ENCODE data around the gene CIDEC. TPM values are rescaled to one million over a fixed set of nuclear protein-coding genes. Genes with fewer than 3 reads are reported as not detected.
A peak's percentile ranks its signal among the peaks of the same experiment; 100 is the strongest.

Gene CIDEC
- total and polyA plus RNA-seq, 2 of the 8 experiments (the other 6 are each of a cell fraction or from before 2014, with no cell fraction given) = not detected

DNA sequence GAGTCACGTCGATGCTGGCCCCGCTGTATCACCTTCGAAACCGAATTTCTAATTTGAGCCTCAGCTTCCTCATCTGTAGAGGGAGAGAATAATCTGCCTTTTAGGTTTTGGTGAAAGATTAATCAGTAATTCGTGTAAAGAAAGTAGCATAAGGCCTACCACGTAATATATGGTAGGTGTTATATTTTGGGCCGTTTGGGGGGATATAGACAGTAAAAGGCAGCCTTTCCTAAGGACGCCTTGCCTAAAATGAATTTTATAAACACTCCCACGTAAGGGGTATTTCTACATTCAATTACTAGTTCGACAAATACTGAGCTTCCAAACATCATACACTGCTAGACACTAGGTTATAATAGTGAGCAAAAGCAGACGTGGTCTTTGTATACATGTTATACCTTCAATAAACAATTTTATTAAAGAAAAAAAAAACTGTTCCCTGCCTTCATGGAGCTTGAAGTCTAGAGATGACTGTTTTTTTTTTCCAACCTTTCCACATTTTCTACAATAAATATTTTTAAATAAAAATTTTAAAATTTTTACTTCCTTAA lies 11.1 kb upstream of the CIDEC start:
- H3K56ac ChIP-seq (replicated peaks; ENCODE audit: insufficient read length, low read depth, low read length) = peak overlapping the region; percentile 98
- TF ChIP-seq, protein P1, sequence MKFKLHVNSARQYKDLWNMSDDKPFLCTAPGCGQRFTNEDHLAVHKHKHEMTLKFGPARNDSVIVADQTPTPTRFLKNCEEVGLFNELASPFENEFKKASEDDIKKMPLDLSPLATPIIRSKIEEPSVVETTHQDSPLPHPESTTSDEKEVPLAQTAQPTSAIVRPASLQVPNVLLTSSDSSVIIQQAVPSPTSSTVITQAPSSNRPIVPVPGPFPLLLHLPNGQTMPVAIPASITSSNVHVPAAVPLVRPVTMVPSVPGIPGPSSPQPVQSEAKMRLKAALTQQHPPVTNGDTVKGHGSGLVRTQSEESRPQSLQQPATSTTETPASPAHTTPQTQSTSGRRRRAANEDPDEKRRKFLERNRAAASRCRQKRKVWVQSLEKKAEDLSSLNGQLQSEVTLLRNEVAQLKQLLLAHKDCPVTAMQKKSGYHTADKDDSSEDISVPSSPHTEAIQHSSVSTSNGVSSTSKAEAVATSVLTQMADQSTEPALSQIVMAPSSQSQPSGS (IDR thresholded peaks at IDR 0.05; ENCODE audit: low read length) = no peak
- TF ChIP-seq TBP (IDR thresholded peaks at IDR 0.05; ENCODE audit: low read depth, low read length) = no peak
- TF ChIP-seq RBBP5 (IDR thresholded peaks at IDR 0.05; ENCODE audit: borderline replicate concordance, low read depth, low read length) = no peak
- no peak for TF ChIP-seq SIRT6 (IDR thresholded peaks at IDR 0.05; ENCODE audit: low read length)
- no peak for TF ChIP-seq ASH2L (IDR thresholded peaks at IDR 0.05; ENCODE audit: low read length)
- TF ChIP-seq, protein P2, sequence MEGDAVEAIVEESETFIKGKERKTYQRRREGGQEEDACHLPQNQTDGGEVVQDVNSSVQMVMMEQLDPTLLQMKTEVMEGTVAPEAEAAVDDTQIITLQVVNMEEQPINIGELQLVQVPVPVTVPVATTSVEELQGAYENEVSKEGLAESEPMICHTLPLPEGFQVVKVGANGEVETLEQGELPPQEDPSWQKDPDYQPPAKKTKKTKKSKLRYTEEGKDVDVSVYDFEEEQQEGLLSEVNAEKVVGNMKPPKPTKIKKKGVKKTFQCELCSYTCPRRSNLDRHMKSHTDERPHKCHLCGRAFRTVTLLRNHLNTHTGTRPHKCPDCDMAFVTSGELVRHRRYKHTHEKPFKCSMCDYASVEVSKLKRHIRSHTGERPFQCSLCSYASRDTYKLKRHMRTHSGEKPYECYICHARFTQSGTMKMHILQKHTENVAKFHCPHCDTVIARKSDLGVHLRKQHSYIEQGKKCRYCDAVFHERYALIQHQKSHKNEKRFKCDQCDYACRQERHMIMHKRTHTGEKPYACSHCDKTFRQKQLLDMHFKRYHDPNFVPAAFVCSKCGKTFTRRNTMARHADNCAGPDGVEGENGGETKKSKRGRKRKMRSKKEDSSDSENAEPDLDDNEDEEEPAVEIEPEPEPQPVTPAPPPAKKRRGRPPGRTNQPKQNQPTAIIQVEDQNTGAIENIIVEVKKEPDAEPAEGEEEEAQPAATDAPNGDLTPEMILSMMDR (IDR thresholded peaks at IDR 0.05; ENCODE audit: control extremely low read depth in 1 of 3, insufficient read depth in 1 of 3, low read depth in 1 of 3, low read length in 3 of 3) = no peak
- TF ChIP-seq SIX5 (IDR thresholded peaks at IDR 0.05; ENCODE audit: low read depth, low read length) = no peak
- no peak for TF ChIP-seq BCL11A (IDR thresholded peaks at IDR 0.05; ENCODE audit: low read depth in 2 of 2, low read length in 2 of 2)

More for the DNA sequence above, 11.1 kb upstream of the CIDEC start:
- Histone ChIP-seq H3K9me3 (ENCODE audit: insufficient read depth in 2 of 2, low read depth in 1 of 2, low read length in 1 of 2) (no peaks in the 10 kb centered on the region), H3K27me3 (replicated peaks in 1 of 4; ENCODE audit: control insufficient read depth in 3 of 4, extremely low read depth in 1 of 4, insufficient read depth in 3 of 4, low read length in 3 of 4) (no peaks in the 10 kb centered on the region), H3K36me3 (ENCODE audit: control insufficient read depth in 2 of 4, insufficient read depth in 4 of 4, low read length in 3 of 4) (peaks cover 8 to 16% (median 13%) of the 10 kb centered on the region in 4 experiments; a peak in 7 of 8 replicates), H3K4me3 (ENCODE audit: extremely low read depth in 1 of 4, insufficient read depth in 2 of 4, low read depth in 3 of 4, low read length in 4 of 4) (peak overlapping the region; percentile 88 to 98 (median 90)), H3K79me1 (ENCODE audit: low read depth, low read length) (no peaks in the 10 kb centered on the region), H3K79me2 (ENCODE audit: control insufficient read depth in 1 of 2, insufficient read depth in 2 of 2, low read length in 2 of 2) (peaks cover 0 to 19% of the 10 kb centered on the region in 2 experiments; a peak in 2 of 4 replicates), H2BK12ac (ENCODE audit: low read depth, low read length) (no peak overlapping the region), H2AFZ (ENCODE audit: low read length) (no peak overlapping the region; the same call in 1 of the 2 replicates), H4K5ac (ENCODE audit: insufficient read length, low read depth, low read length) (peak overlapping the region; percentile 98), H3K9ac (replicated peaks in 1 of 4; ENCODE audit: extremely low read depth in 1 of 4, low read depth in 3 of 4, low read length in 3 of 4) (peak overlapping the region; percentile 92 to 98 (median 94)), H3K4ac (replicated peaks; ENCODE audit: insufficient read length, low read depth, low read length) (peak overlapping the region; percentile 99), H3K27ac (ENCODE audit: low read depth, low read length) (peak overlapping the region; percentile 89; the same call in 1 of the 2 replicates), H3K4me2 (ENCODE audit: insufficient read depth in 1 of 2, low read depth in 2 of 2, low read length in 2 of 2) (peak overlapping the region; percentile 49 to 80), H3K14ac (ENCODE audit: insufficient read length) (no peak overlapping the region), H3K4me1 (replicated peaks in 1 of 4; ENCODE audit: control insufficient read depth in 3 of 4, insufficient read depth in 4 of 4, low read length in 3 of 4) (peaks cover 0 to 2% (median 0%) of the 10 kb centered on the region in 4 experiments; a peak in 1 of 7 replicates), H3K23me2 (ENCODE audit: low read depth, low read length) (0 out of 2 replicates have a peak, but pooled peaks cover 2% of the 10 kb centered on the region), H2AK5ac (ENCODE audit: low read depth, low read length) (no peak overlapping the region), H3K18ac (ENCODE audit: extremely low read depth, low read length) (peak overlapping the region; percentile 97; the same call in 1 of the 2 replicates), H4K8ac (ENCODE audit: extremely low read depth, insufficient read depth, low read length) (peak overlapping the region; percentile 99; the same call in 1 of the 2 replicates), H2BK20ac (ENCODE audit: low read length) (no peak overlapping the region), H2BK120ac (replicated peaks; ENCODE audit: low read depth, low read length) (no peak overlapping the region), H4K91ac (replicated peaks; ENCODE audit: insufficient read length, low read length) (peak overlapping the region; percentile 97), H4K20me1 (replicated peaks in 1 of 2; ENCODE audit: control insufficient read depth in 1 of 2, insufficient read depth in 2 of 2, low read length in 2 of 2) (peaks cover 1 to 4% of the 10 kb centered on the region in 2 experiments), H2BK5ac (ENCODE audit: low read depth, low read length) (peak overlapping the region; percentile 96; the same call in 1 of the 2 replicates), H3K23ac (ENCODE audit: insufficient read length) (no peak overlapping the region), H2BK15ac (ENCODE audit: low read length) (no peak overlapping the region)
- no peak for DNase-seq (ENCODE audit: low read depth in 1 of 2, low spot score in 2 of 2)
- POLR2A ChIA-PET (ENCODE audit: partially characterized antibody) = interaction anchor here (0.9 to 2.7 kb wide), 15 partner anchors 9 to 73 kb away, joined by 3 to 13 read pairs (median 4); partner anchors contain the start of genes IL17RC, IL17RE, PRRT3 and RPUSD3
- WGBS, 2 experiments (ENCODE audit: extremely low coverage in 1 of 2, insufficient coverage in 1 of 2, insufficient read length in 1 of 2, insufficient replicate concordance in 2 of 2, low coverage in 1 of 2, low lambda C conversion rate in 2 of 2, missing lambda C conversion rate in 1 of 2) = 19% methylated on average over 12 of the region's 12 CpGs; no CpG with 5 or more reads in 1 of the 2 experiments
- FAIRE-seq = no peak
- CTCF ChIA-PET (ENCODE audit: partially characterized antibody) = interaction anchor here (0.8 to 3.1 kb wide), 9 partner anchors 11 to 59 kb away, joined by 3 to 9 read pairs (median 4); partner anchors contain the start of genes CIDEC and IL17RE

Data from H1 (cell line).